ENCODE results near the gene C3orf33. TPM values are rescaled to one million over a fixed set of nuclear protein-coding genes. Genes with fewer than 3 reads are reported as not detected.

C3orf33 gene
- total and polyA plus RNA-seq, 9 of the 15 experiments (the other 6 are each of a cell fraction or from before 2014, with no cell fraction given): 4.1 to 10.2 (median 6.0) TPM

DNA sequence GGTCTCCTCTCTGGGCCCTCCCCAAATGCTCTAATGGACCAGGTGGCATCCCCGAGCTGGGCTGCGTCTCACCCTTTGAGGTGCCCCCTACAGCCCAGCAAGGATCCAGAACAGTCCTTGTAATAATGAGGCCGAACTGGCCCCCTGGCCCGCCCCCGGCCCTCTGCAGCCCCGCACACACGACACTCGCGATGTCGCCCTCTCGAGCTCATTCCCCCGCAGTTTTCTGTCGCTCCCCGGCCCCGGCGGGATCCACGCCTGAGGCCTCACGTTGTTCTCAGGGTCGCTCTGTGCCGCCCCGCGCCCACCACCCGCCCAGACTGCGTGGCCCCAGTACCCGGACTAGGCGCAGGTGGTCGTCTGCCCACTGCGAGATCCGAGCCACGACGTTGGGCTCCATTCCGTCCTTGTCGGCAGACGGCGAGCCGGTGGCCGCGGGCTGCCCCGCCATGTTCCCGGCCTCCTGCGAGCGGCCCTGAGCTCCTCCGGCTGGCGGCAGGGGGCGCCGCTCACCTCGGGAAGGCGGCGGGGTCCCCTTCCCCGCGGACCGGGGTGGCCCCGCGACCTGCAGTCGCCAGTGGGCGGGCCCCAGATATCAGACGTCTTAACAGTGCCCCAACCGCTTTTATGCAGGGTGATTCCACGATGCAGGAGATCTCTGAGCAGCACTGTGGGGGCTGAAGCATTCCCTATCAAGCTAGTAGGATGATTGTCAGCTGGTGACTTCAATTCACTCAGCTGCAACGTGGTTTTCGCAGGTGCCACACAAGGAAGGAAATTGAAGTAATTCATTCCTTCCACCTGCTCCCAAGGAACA, at the start of gene C3orf33 (continued):
- peak; percentile 46 for TF ChIP-seq PRDM10 (IDR thresholded peaks at IDR 0.05; ENCODE audit: partially characterized antibody)
- TF ChIP-seq BRCA1 (IDR thresholded peaks at IDR 0.05): no peak
- no peak for TF ChIP-seq BRCA1 (CRISPR knock-in tag; IDR thresholded peaks at IDR 0.05)
- no peak for TF ChIP-seq GTF3C2 (IDR thresholded peaks at IDR 0.05; ENCODE audit: borderline replicate concordance, extremely low read depth, insufficient read length)
- no peak for TF ChIP-seq ELF1 (tag; IDR thresholded peaks at IDR 0.05)
- TF ChIP-seq, protein P1, sequence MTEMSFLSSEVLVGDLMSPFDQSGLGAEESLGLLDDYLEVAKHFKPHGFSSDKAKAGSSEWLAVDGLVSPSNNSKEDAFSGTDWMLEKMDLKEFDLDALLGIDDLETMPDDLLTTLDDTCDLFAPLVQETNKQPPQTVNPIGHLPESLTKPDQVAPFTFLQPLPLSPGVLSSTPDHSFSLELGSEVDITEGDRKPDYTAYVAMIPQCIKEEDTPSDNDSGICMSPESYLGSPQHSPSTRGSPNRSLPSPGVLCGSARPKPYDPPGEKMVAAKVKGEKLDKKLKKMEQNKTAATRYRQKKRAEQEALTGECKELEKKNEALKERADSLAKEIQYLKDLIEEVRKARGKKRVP (CRISPR knock-in tag; IDR thresholded peaks at IDR 0.05): no peak
- TF ChIP-seq, protein P2, sequence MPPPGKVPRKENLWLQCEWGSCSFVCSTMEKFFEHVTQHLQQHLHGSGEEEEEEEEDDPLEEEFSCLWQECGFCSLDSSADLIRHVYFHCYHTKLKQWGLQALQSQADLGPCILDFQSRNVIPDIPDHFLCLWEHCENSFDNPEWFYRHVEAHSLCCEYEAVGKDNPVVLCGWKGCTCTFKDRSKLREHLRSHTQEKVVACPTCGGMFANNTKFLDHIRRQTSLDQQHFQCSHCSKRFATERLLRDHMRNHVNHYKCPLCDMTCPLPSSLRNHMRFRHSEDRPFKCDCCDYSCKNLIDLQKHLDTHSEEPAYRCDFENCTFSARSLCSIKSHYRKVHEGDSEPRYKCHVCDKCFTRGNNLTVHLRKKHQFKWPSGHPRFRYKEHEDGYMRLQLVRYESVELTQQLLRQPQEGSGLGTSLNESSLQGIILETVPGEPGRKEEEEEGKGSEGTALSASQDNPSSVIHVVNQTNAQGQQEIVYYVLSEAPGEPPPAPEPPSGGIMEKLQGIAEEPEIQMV (tag; conservative IDR thresholded peaks at IDR 0.05; ENCODE audit: low read depth): peak; percentile 77
- no peak for TF ChIP-seq ZNF778 (CRISPR knock-in tag; IDR thresholded peaks at IDR 0.05)
- peak; percentile 89 for TF ChIP-seq FIP1L1 (IDR thresholded peaks at IDR 0.05; ENCODE audit: low read depth, low read length, poor library complexity, severe bottlenecking)
- TF ChIP-seq ELF4 (CRISPR knock-in tag; IDR thresholded peaks at IDR 0.05): no peak
- no peak for TF ChIP-seq PHTF2 (CRISPR knock-in tag; IDR thresholded peaks at IDR 0.05)
- no peak for TF ChIP-seq NFE2L1 (tag; IDR thresholded peaks at IDR 0.05; ENCODE audit: borderline replicate concordance, low read depth)
- TF ChIP-seq NFE2 (IDR thresholded peaks at IDR 0.05; ENCODE audit: low read depth): no peak
- TF ChIP-seq DMBX1 (CRISPR knock-in tag; IDR thresholded peaks at IDR 0.05; ENCODE audit: borderline replicate concordance): no peak
- no peak for TF ChIP-seq ZNF23 (CRISPR knock-in tag; IDR thresholded peaks at IDR 0.05)
- peak; percentile 79 for TF ChIP-seq SUPT5H (IDR thresholded peaks at IDR 0.05)
- no peak for TF ChIP-seq ZNF444 (CRISPR knock-in tag; IDR thresholded peaks at IDR 0.05)
- peak; percentile 96 for TF ChIP-seq RBFOX2 (IDR thresholded peaks at IDR 0.05; ENCODE audit: low read depth, low read length)
- TF ChIP-seq OTX1 (CRISPR knock-in tag; IDR thresholded peaks at IDR 0.05): no peak
- no peak for TF ChIP-seq RBM22 (IDR thresholded peaks at IDR 0.05; ENCODE audit: low read depth, low read length, poor library complexity, severe bottlenecking)
